Amniotic stem cell (primary cell): ENCODE measurements around the gene RFNG.

Experiments
- DNase-seq: peaks from one replicate; lab custom pipeline; 2025; lab: John Stamatoyannopoulos, UW

Gene RFNG

GRCh38 chr17:82025401-82026107, 26.1 kb downstream of the RFNG start:
- no peak for DNase-seq

- DNase-seq: no peak
Observed at GRCh38 chr17:82024859-82025258, 26.8 kb downstream of the RFNG start.

- no peak for DNase-seq
Observed at GRCh38 chr17:82023447-82024241, 28.0 kb downstream of the RFNG start.

- DNase-seq: peak; percentile 98
Observed at GRCh38 chr17:82022981-82023446, 28.6 kb downstream of the RFNG start, which contains the start of gene LRRC45. Gene LRRC45 (plus strand): TSS chr17:82023305. CDS start chr17:82023644, 339 bp downstream.

- no peak for DNase-seq
Observed at GRCh38 chr17:82022310-82022980, 29.2 kb downstream of the RFNG start, which contains the start of gene CENPX. Gene CENPX (minus strand): TSS chr17:82022878. CDS start chr17:82022861, 17 bp downstream.

GRCh38 chr17:82021900-82022309, 29.7 kb downstream of the RFNG start:
- no peak for DNase-seq

- no peak for DNase-seq
Observed at GRCh38 chr17:82021107-82021899, 30.3 kb downstream of the RFNG start.

GRCh38 chr17:82020572-82021106, 31.0 kb downstream of the RFNG start:
- no peak for DNase-seq

- DNase-seq: no peak
Observed at GRCh38 chr17:82019690-82020571, 31.7 kb downstream of the RFNG start.

- DNase-seq: no peak
Observed at GRCh38 chr17:82018989-82019689, 32.5 kb downstream of the RFNG start.

- no peak for DNase-seq
Observed at GRCh38 chr17:82018152-82018988, 33.2 kb downstream of the RFNG start.

GRCh38 chr17:82017612-82018151, 33.9 kb downstream of the RFNG start:
- no peak for DNase-seq

- DNase-seq: no peak
Observed at GRCh38 chr17:82016875-82017459, 34.6 kb downstream of the RFNG start.

GRCh38 chr17:82016061-82016874, 35.3 kb downstream of the RFNG start:
- no peak for DNase-seq

- no peak for DNase-seq
Observed at GRCh38 chr17:82015311-82015971, 36.2 kb downstream of the RFNG start.

- no peak for DNase-seq
Observed at GRCh38 chr17:82014971-82015310, 36.7 kb downstream of the RFNG start.

- no peak for DNase-seq
Observed at GRCh38 chr17:82014432-82014831, 37.2 kb downstream of the RFNG start.
